OCI-LY1 (cell line): ENCODE data around the gene SH3RF3.

Source experiments
- EZH2 ChIP-seq: fragments of 200-600 bp; sonication (generic), shearing (Covaris generic); IDR thresholded peaks from 2 replicates; pipeline ENCODE4 v1.8.0; 2017; ENCODE audit warnings: borderline replicate concordance, mixed run types, mild to moderate bottlenecking, antibody characterized with exemption, low read length, moderate library complexity, mixed read lengths
- TF ChIP-seq, protein P1 (sequence below): fragments of 200-600 bp; sonication (generic), shearing (Covaris generic); IDR thresholded peaks from 2 replicates; pipeline ENCODE4 v1.5.1; 2017; ENCODE audit warnings: mild to moderate bottlenecking, antibody characterized with exemption, low read length, moderate library complexity, mixed read lengths

GRCh38 chr2:109497911-109498870, 369.2 kb downstream of the SH3RF3 start:
- TF ChIP-seq, protein P1, sequence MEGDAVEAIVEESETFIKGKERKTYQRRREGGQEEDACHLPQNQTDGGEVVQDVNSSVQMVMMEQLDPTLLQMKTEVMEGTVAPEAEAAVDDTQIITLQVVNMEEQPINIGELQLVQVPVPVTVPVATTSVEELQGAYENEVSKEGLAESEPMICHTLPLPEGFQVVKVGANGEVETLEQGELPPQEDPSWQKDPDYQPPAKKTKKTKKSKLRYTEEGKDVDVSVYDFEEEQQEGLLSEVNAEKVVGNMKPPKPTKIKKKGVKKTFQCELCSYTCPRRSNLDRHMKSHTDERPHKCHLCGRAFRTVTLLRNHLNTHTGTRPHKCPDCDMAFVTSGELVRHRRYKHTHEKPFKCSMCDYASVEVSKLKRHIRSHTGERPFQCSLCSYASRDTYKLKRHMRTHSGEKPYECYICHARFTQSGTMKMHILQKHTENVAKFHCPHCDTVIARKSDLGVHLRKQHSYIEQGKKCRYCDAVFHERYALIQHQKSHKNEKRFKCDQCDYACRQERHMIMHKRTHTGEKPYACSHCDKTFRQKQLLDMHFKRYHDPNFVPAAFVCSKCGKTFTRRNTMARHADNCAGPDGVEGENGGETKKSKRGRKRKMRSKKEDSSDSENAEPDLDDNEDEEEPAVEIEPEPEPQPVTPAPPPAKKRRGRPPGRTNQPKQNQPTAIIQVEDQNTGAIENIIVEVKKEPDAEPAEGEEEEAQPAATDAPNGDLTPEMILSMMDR, result no peak
- TF ChIP-seq EZH2, result no peak
